BLaER1 treated with 17β-estradiol and CSF1 and Interleukin-3, amounts not matched to agents 10 nM and 100 nM (cell line): ENCODE data around the gene GAL.

Source experiments
- H3K27ac ChIP-seq, 11 experiments: shearing (Covaris generic); formaldehyde crosslinking; 2 replicates each; pipeline ENCODE4 v1.8.1; 2022
- H3K27me3 ChIP-seq, 11 experiments: shearing (Covaris generic); formaldehyde crosslinking; 2 replicates each; pipeline ENCODE4 v1.8.1; 2022
- H3K36me3 ChIP-seq, 11 experiments: shearing (Covaris generic); formaldehyde crosslinking; 2 replicates each; pipeline ENCODE4 v1.8.1; 2022
- H3K4me1 ChIP-seq, 10 experiments: shearing (Covaris generic); formaldehyde crosslinking; 2 replicates each; pipeline ENCODE4 v1.8.1; 2022
- H3K4me2 ChIP-seq, 11 experiments: shearing (Covaris generic); formaldehyde crosslinking; 2 replicates each; pipeline ENCODE4 v1.8.1; 2022
- H3K4me3 ChIP-seq, 10 experiments: shearing (Covaris generic); formaldehyde crosslinking; 2 replicates each; pipeline ENCODE4 v1.8.1; 2022
- H3K9ac ChIP-seq, 11 experiments: shearing (Covaris generic); formaldehyde crosslinking; 2 replicates each; pipeline ENCODE4 v1.8.1; 2022
- H3K9me3 ChIP-seq, 11 experiments: shearing (Covaris generic); formaldehyde crosslinking; replicated peaks in 1 of 11; 2 replicates each; pipeline ENCODE4 v1.8.1; 2022
- H4K20me1 ChIP-seq, 11 experiments: shearing (Covaris generic); formaldehyde crosslinking; 2 replicates each; pipeline ENCODE4 v1.8.1; 2022
- Cebpa-rat ChIP-seq, 11 experiments: shearing (Covaris generic); IDR thresholded peaks; 2 replicates each; pipeline ENCODE4 v1.8.1; 2022

GAL gene

GRCh38 chr11:68669301-68670090, 14.8 kb upstream of the GAL start:
- no peak overlapping the region for H3K9ac ChIP-seq
- TF ChIP-seq Cebpa-rat (IDR thresholded peaks at IDR 0.05), result no peak
- no peak overlapping the region for H3K4me3 ChIP-seq
- peaks cover 0 to 19% (median 8%) of the 10 kb centered on the region in 11 experiments; a peak in 14 of 22 replicates for H3K9me3 ChIP-seq
- H3K36me3 ChIP-seq, result no peaks in the 10 kb centered on the region
- peak overlapping the region in 10 of 11 experiments; percentile 1 to 73 (median 60); a peak in 20 of 22 replicates for H3K4me2 ChIP-seq
- H4K20me1 ChIP-seq, result peaks cover 0 to 7% (median 0%) of the 10 kb centered on the region in 11 experiments; a peak in 4 of 22 replicates
- peaks cover 0 to 13% (median 0%) of the 10 kb centered on the region in 11 experiments; a peak in 5 of 22 replicates for H3K27me3 ChIP-seq
- peaks cover 0 to 23% (median 20%) of the 10 kb centered on the region in 10 experiments; a peak in 16 of 20 replicates for H3K4me1 ChIP-seq
- H3K27ac ChIP-seq, result no peak overlapping the region

DNA sequence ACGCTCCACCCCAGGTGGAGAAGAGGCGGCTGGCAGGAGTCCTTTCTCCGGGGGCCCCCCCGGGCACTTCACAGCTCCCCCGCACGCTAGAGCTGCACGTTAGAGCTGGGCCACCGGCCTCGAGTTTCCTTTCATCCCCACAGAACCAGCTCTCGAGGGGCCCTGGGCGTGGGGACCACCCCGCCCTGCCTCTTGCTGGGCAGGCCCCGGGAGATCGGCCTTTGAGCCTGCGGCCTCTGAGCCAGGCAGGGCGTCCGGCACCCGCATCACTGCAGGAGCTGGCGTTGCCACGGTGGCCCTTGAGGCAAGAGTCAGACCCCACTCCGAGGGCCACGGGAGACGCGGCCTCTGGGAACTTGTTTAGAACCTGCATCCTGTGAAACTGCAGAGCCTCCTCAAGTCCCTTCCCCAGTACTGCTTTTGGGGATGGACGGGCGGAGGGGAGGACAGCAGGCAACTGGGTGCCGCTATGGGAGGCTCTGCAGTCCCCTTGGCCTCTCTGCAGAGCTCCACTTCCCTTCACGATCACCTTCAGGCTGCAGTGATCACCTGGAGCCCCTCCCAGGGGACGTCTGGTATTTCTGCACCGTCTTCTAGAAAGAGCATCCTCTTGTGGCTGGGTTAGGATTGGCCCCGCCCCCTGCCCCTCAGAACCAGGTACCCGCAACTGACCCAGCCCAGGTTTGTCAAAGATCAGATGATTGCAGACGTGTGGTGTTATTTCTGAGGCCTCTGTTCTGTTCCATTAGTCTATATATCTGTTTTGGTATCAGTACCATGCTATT, 13.9 kb upstream of the GAL start:
- Histone ChIP-seq H3K27ac (no peak overlapping the region), H3K9me3 (peaks cover 0 to 20% (median 8%) of the 10 kb centered on the region in 11 experiments; a peak in 14 of 22 replicates), H3K9ac (no peak overlapping the region), H3K4me3 (no peak overlapping the region), H3K4me1 (peaks cover 0 to 15% (median 13%) of the 10 kb centered on the region in 10 experiments; a peak in 14 of 20 replicates), H3K36me3 (no peaks in the 10 kb centered on the region), H4K20me1 (peaks cover 0 to 7% (median 0%) of the 10 kb centered on the region in 11 experiments; a peak in 2 of 22 replicates), H3K4me2 (peak overlapping the region in 10 of 11 experiments; percentile 1 to 73 (median 60); a peak in 20 of 22 replicates), H3K27me3 (peaks cover 0 to 8% (median 0%) of the 10 kb centered on the region in 11 experiments; a peak in 1 of 22 replicates)
- no peak for TF ChIP-seq Cebpa-rat (IDR thresholded peaks at IDR 0.05)

DNA sequence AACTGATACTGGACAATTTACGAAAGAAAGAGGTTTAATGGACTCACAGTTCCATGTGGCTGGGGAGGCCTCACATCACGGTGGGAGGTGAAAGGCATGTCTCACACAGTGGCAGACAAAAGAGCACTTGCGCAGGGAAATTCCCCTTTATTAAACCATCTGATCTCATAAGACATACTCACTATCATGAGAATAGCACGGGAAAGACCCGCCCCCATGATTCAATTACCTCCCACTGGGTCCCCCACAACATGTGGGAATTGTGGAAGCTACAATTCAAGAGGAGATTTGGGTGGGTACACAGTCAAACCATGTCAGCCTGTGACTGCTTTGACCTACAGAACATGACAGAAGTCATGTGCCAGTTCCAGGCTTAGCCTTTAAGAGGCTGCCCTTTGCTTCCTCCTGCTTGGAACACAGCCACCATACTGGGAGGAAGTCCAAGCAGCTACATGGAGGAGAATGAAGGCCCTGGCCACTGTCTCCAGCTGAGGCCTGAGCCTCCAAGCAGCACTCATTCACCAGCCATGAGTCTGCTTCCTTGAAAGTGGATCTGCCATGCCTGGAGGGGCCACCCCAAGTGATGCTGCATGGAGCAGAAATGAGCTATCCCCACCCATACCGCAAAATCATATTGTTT, 10.9 kb upstream of the GAL start:
- Histone ChIP-seq H3K4me3 (no peak overlapping the region), H4K20me1 (peaks cover 0 to 7% (median 0%) of the 10 kb centered on the region in 11 experiments; a peak in 2 of 22 replicates), H3K9ac (no peak overlapping the region), H3K4me1 (peaks cover 11 to 33% (median 28%) of the 10 kb centered on the region in 10 experiments), H3K4me2 (no peak overlapping the region), H3K27ac (no peak overlapping the region), H3K36me3 (no peaks in the 10 kb centered on the region), H3K27me3 (peaks cover 0 to 8% (median 0%) of the 10 kb centered on the region in 11 experiments; a peak in 1 of 22 replicates), H3K9me3 (peaks cover 0 to 20% (median 8%) of the 10 kb centered on the region in 11 experiments; a peak in 14 of 22 replicates)
- no peak for TF ChIP-seq Cebpa-rat (IDR thresholded peaks at IDR 0.05)

DNA sequence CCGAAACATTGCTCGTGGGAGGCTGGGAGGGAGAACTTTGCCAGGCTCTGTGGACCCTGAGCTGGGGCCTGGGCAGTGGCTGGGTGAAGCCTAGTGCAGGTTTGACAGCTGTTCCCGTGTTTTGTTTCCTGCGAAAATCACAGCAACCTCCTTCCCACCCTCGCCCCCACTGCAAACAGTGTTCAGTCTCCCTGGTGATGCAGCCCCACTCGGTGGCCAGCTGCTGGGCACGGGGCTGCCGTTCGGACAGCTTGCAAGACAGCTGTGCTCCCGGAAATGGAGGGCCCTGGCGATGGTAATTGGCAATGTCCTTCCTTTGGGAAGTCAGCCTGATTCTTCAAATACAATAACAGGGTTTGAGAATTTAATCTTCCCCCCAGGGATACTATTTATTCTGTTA, 10.4 kb upstream of the GAL start:
- H3K27ac ChIP-seq, result no peak overlapping the region
- peaks cover 0 to 8% (median 0%) of the 10 kb centered on the region in 11 experiments; a peak in 1 of 22 replicates for H3K27me3 ChIP-seq
- H3K9me3 ChIP-seq, result peaks cover 0 to 20% (median 8%) of the 10 kb centered on the region in 11 experiments; a peak in 14 of 22 replicates
- peaks cover 11 to 36% (median 28%) of the 10 kb centered on the region in 10 experiments for H3K4me1 ChIP-seq
- no peak overlapping the region for H3K4me3 ChIP-seq
- H3K36me3 ChIP-seq, result no peaks in the 10 kb centered on the region
- H4K20me1 ChIP-seq, result peaks cover 0 to 7% (median 0%) of the 10 kb centered on the region in 11 experiments; a peak in 2 of 22 replicates
- no peak overlapping the region for H3K4me2 ChIP-seq
- H3K9ac ChIP-seq, result no peak overlapping the region
- TF ChIP-seq Cebpa-rat (IDR thresholded peaks at IDR 0.05), result no peak

DNA sequence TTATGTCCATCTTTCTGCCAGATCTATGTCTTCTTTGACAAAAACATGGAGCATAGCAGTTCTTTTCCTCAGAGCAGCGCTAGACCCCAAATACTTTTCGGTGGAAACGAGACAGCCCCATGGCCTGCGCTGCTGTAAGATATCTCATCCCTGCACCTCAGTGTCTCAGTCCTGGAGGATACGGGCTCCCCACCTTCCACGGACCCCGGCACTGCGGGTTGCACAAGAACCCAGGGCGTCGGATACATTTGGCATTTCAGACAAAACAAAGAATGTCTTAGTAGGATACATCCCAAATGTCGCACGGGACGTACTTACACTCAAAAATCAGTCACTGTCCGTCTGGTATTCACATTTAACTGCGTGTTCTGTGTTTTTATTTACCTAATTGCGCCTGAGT, 9.9 kb upstream of the GAL start:
- H4K20me1 ChIP-seq, result peaks cover 0 to 2% (median 0%) of the 10 kb centered on the region in 11 experiments; a peak in 2 of 22 replicates
- no peaks in the 10 kb centered on the region for H3K36me3 ChIP-seq
- no peak overlapping the region for H3K4me3 ChIP-seq
- TF ChIP-seq Cebpa-rat (IDR thresholded peaks at IDR 0.05), result no peak
- H3K27me3 ChIP-seq, result peaks cover 0 to 8% (median 0%) of the 10 kb centered on the region in 11 experiments; a peak in 1 of 22 replicates
- peaks cover 11 to 31% (median 25%) of the 10 kb centered on the region in 10 experiments for H3K4me1 ChIP-seq
- H3K4me2 ChIP-seq, result no peak overlapping the region
- H3K9me3 ChIP-seq, result peaks cover 0 to 20% (median 9%) of the 10 kb centered on the region in 11 experiments; a peak in 14 of 22 replicates
- H3K27ac ChIP-seq, result no peak overlapping the region
- H3K9ac ChIP-seq, result no peak overlapping the region

- Histone ChIP-seq H3K36me3 (no peaks in the 10 kb centered on the region), H3K4me1 (peaks cover 14 to 24% (median 17%) of the 10 kb centered on the region in 10 experiments), H3K4me3 (no peak overlapping the region), H3K4me2 (peak overlapping the region; percentile 45 to 70 (median 61); a peak in 21 of 22 replicates), H3K27me3 (peaks cover 2 to 9% (median 5%) of the 10 kb centered on the region in 11 experiments; a peak in 20 of 22 replicates), H3K9me3 (peaks cover 0 to 16% (median 10%) of the 10 kb centered on the region in 11 experiments; a peak in 14 of 22 replicates), H3K9ac (no peak overlapping the region), H4K20me1 (peaks cover 0 to 1% (median 0%) of the 10 kb centered on the region in 11 experiments; a peak in 1 of 22 replicates), H3K27ac (no peak overlapping the region)
- TF ChIP-seq Cebpa-rat (IDR thresholded peaks at IDR 0.05), result no peak
Observed at GRCh38 chr11:68677432-68677831, 6.9 kb upstream of the GAL start.

DNA sequence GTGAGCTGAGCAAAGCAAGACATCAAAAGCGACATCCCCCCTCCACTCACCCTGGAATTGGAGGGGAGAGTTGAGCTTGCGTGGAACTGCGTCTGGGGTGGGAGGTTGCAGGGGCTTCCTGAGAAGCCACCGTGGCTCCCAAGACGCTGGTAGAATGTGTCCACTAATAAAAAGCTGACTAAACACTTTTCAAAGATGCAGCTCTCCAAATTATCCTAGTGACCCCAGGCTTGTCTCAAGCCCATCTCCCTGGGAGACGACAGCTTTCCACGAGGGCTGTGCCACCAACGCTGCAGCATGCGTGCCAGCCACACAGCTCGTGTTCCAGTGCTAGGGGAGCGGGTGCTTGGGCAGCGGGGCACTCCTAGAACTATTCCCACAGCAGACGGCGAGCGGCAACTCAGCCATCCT, 6.3 kb upstream of the GAL start:
- Histone ChIP-seq H3K4me1 (peaks cover 16 to 30% (median 21%) of the 10 kb centered on the region in 10 experiments), H3K4me3 (no peak overlapping the region), H3K4me2 (peak overlapping the region in 10 of 11 experiments; percentile 12 to 70 (median 62); a peak in 14 of 22 replicates), H3K9ac (no peak overlapping the region), H3K9me3 (peaks cover 0 to 16% (median 10%) of the 10 kb centered on the region in 11 experiments; a peak in 14 of 22 replicates), H3K27me3 (peaks cover 8 to 15% (median 11%) of the 10 kb centered on the region in 11 experiments), H4K20me1 (peaks cover 0 to 7% (median 0%) of the 10 kb centered on the region in 11 experiments; a peak in 1 of 22 replicates), H3K27ac (no peak overlapping the region), H3K36me3 (no peaks in the 10 kb centered on the region)
- TF ChIP-seq Cebpa-rat (IDR thresholded peaks at IDR 0.05), result no peak
